GM23338 (cell line): Measurements from ENCODE around the gene OR51V1. TPM values are rescaled to one million over a fixed set of nuclear protein-coding genes. Genes with fewer than 3 reads are reported as not detected.

ENCODE experiments used
- ATAC-seq: fragments of 200-7000 bp; cut with Tn5 transposase; 3 replicates; pipeline ENCODE4 v1.9.1; 2020
- DNase-seq: peaks from one replicate; pipeline ENCODE4 v3.0.0-alpha.2; 2015; ENCODE audit warnings: low spot score
- H2AFZ ChIP-seq: fragments of 200-600 bp; sonication (generic); 2 replicates; pipeline ENCODE4 v1.8.0; 2016; ENCODE audit warnings: antibody characterized with exemption, mild to moderate bottlenecking, moderate library complexity
- H3F3A ChIP-seq: fragments of 200-600 bp; sonication (generic); replicated peaks from 2 replicates; pipeline ENCODE4 v1.8.0; 2017; ENCODE audit warnings: antibody characterized with exemption, mixed run types, low read depth
- H3K27ac ChIP-seq: fragments of 200-600 bp; sonication (generic); 2 replicates; pipeline ENCODE4 v1.6.1; 2016; ENCODE audit warnings: low read depth
- H3K27me3 ChIP-seq: fragments of 200-600 bp; sonication (generic); 2 replicates; pipeline ENCODE4 v1.8.0; 2016; ENCODE audit warnings: mild to moderate bottlenecking, mixed run types, moderate library complexity; ENCODE audit not compliant: insufficient read depth
- H3K36me3 ChIP-seq: fragments of 200-600 bp; sonication (generic); 2 replicates; pipeline ENCODE4 v1.8.0; 2016; ENCODE audit warnings: mild to moderate bottlenecking; ENCODE audit not compliant: insufficient read depth
- H3K4me1 ChIP-seq: fragments of 200-600 bp; sonication (generic); 2 replicates; pipeline ENCODE4 v1.8.0; 2016; ENCODE audit warnings: mild to moderate bottlenecking, moderate library complexity; ENCODE audit not compliant: insufficient read depth
- H3K4me2 ChIP-seq: fragments of 200-600 bp; sonication (generic); 2 replicates; pipeline ENCODE4 v1.7.1; 2017; ENCODE audit warnings: mixed run types
- H3K4me3 ChIP-seq: fragments of 200-600 bp; sonication (generic); 2 replicates; pipeline ENCODE4 v1.6.1; 2016; ENCODE audit warnings: mixed run types
- H3K79me2 ChIP-seq: fragments of 200-600 bp; sonication (generic); replicated peaks from 2 replicates; pipeline ENCODE4 v1.8.0; 2017; ENCODE audit warnings: mild to moderate bottlenecking; ENCODE audit not compliant: insufficient read depth
- H3K9me2 ChIP-seq: fragments of 200-600 bp; sonication (generic); 2 replicates; pipeline ENCODE4 v1.8.0; 2017; ENCODE audit not compliant: insufficient read depth
- H4K20me1 ChIP-seq: fragments of 200-600 bp; sonication (generic); replicated peaks from 2 replicates; pipeline ENCODE4 v1.8.0; 2017; ENCODE audit warnings: mild to moderate bottlenecking; ENCODE audit not compliant: insufficient read depth
- H3K27ac Mint-ChIP-seq: 2 replicates; pipeline ENCODE4 v1.8.0; 2020; ENCODE audit warnings: inconsistent platforms, mild to moderate bottlenecking, moderate library complexity, mixed read lengths
- H3K27me3 Mint-ChIP-seq: 3 replicates; pipeline ENCODE4 v1.8.0; 2022; ENCODE audit warnings: low read depth, mild to moderate bottlenecking, moderate library complexity, mixed read lengths, inconsistent platforms; ENCODE audit not compliant: insufficient read depth, poor library complexity
- H3K36me3 Mint-ChIP-seq: 3 replicates; pipeline ENCODE4 v1.8.0; 2021; ENCODE audit warnings: low read depth, mild to moderate bottlenecking, inconsistent platforms, moderate library complexity, mixed read lengths
- H3K4me1 Mint-ChIP-seq: 3 replicates; pipeline ENCODE4 v1.8.0; 2020; ENCODE audit warnings: mild to moderate bottlenecking, inconsistent platforms, mixed read lengths
- H3K4me3 Mint-ChIP-seq: 3 replicates; pipeline ENCODE4 v1.8.0; 2021; ENCODE audit warnings: moderate library complexity, mild to moderate bottlenecking, inconsistent platforms, mixed read lengths
- H3K9me3 Mint-ChIP-seq: 3 replicates; pipeline ENCODE4 v1.8.0; 2020; ENCODE audit warnings: moderate library complexity, mild to moderate bottlenecking, inconsistent platforms, mixed read lengths
- CREB1 ChIP-seq: fragments of 250-450 bp; sonication (Bioruptor Pico); IDR thresholded peaks from 2 replicates; pipeline ENCODE4 v1.5.0; 2020; ENCODE audit warnings: low read depth, mild to moderate bottlenecking, moderate library complexity
- CTCF ChIP-seq, 2 experiments: fragments of 200-600 bp in 1 of 2; sonication (generic) in 1 of 2; conservative IDR thresholded peaks; 2 replicates each; pipeline versions ENCODE4 v1.5.1 to v1.6.1; 2016 to 2017; ENCODE audit warnings: antibody characterized with exemption in 2 of 2, low read depth in 2 of 2, mild to moderate bottlenecking in 2 of 2, moderate library complexity in 1 of 2
- EZH2phosphoT487 ChIP-seq: fragments of 200-600 bp; sonication (generic); IDR thresholded peaks from one replicate; pipeline ENCODE4 v1.8.1; 2018; ENCODE audit warnings: antibody characterized with exemption; ENCODE audit not compliant: unreplicated experiment
- JUNB ChIP-seq: IDR thresholded peaks from one replicate; pipeline ENCODE4 v1.6.1; 2016; ENCODE audit warnings: antibody characterized with exemption; ENCODE audit not compliant: unreplicated experiment
- POLR2AphosphoS5 ChIP-seq: IDR thresholded peaks from 2 replicates; pipeline ENCODE4 v1.6.1; 2016; ENCODE audit warnings: antibody characterized with exemption, low read depth
- STAT1 ChIP-seq: IDR thresholded peaks from one replicate; pipeline ENCODE4 v1.6.1; 2016; ENCODE audit warnings: antibody characterized with exemption; ENCODE audit not compliant: unreplicated experiment
- ZNF114 ChIP-seq: fragments of 250-450 bp; sonication (Bioruptor Pico); IDR thresholded peaks from 2 replicates; pipeline ENCODE4 v1.5.0; 2020; ENCODE audit warnings: mild to moderate bottlenecking, moderate library complexity
- ZNF331 ChIP-seq: fragments of 250-450 bp; sonication (Bioruptor Pico); IDR thresholded peaks from 2 replicates; pipeline ENCODE4 v1.5.0; 2020; ENCODE audit warnings: low read depth, mild to moderate bottlenecking, moderate library complexity
- polyA plus RNA-seq: library from polyadenylated mRNA; unstranded; fragments of >200 nt; fragmentation: Nextera tagmentation; extraction: Ambion mirVana; gene quantifications from 2 replicates; pipeline ENCODE4 v1.2.1, GENCODE V29; 2016
- total RNA-seq: library from RNA; depleted of rRNA; stranded (reverse); fragments of >200 nt; shearing (Covaris generic); gene quantifications from 2 replicates; pipeline ENCODE4 v1.2.3, GENCODE V29; 2014
- TF ChIP-seq, protein P1 (sequence below): IDR thresholded peaks from 2 replicates; pipeline ENCODE4 v1.6.1; 2016; ENCODE audit warnings: antibody characterized with exemption
- TF ChIP-seq, protein P2 (sequence below): fragments of 250-450 bp; sonication (Bioruptor Pico); IDR thresholded peaks from 2 replicates; pipeline ENCODE4 v1.5.0; 2020; ENCODE audit warnings: mild to moderate bottlenecking, moderate library complexity
- TF ChIP-seq, protein P3 (sequence below): IDR thresholded peaks from one replicate; pipeline ENCODE4 v1.6.1; 2018; ENCODE audit warnings: antibody characterized with exemption; ENCODE audit not compliant: unreplicated experiment

The OR51V1 gene
- total and polyA plus RNA-seq, 2 experiments from 2014 or later: not detected

GRCh38 chr11:5223686-5224085 is 23.2 kb upstream of the OR51V1 start:
- Mint-ChIP-seq H3K9me3 (peaks cover 38% of the 10 kb centered on the region), H3K4me1 (no peaks in the 10 kb centered on the region), H3K27ac (no peak overlapping the region), H3K4me3 (no peak overlapping the region), H3K27me3 (no peaks in the 10 kb centered on the region), H3K36me3 (peaks cover 13% of the 10 kb centered on the region; the same call in 2 of the 3 replicates)
- no peak for ATAC-seq
- H3K27ac ChIP-seq: no peak overlapping the region
- H4K20me1 ChIP-seq: no peaks in the 10 kb centered on the region
- TF ChIP-seq, protein P1, sequence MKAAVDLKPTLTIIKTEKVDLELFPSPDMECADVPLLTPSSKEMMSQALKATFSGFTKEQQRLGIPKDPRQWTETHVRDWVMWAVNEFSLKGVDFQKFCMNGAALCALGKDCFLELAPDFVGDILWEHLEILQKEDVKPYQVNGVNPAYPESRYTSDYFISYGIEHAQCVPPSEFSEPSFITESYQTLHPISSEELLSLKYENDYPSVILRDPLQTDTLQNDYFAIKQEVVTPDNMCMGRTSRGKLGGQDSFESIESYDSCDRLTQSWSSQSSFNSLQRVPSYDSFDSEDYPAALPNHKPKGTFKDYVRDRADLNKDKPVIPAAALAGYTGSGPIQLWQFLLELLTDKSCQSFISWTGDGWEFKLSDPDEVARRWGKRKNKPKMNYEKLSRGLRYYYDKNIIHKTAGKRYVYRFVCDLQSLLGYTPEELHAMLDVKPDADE: no peak
- TF ChIP-seq CTCF (conservative IDR thresholded peaks at IDR 0.05; ENCODE audit: low read depth in 2 of 2) (no peak), STAT1 (no peak), EZH2phosphoT487 (no peak), ZNF331 (CRISPR knock-in tag) (no peak), CREB1 (CRISPR knock-in tag) (no peak), JUNB (no peak), ZNF114 (no peak), POLR2AphosphoS5 (no peak)
- TF ChIP-seq, protein P2, sequence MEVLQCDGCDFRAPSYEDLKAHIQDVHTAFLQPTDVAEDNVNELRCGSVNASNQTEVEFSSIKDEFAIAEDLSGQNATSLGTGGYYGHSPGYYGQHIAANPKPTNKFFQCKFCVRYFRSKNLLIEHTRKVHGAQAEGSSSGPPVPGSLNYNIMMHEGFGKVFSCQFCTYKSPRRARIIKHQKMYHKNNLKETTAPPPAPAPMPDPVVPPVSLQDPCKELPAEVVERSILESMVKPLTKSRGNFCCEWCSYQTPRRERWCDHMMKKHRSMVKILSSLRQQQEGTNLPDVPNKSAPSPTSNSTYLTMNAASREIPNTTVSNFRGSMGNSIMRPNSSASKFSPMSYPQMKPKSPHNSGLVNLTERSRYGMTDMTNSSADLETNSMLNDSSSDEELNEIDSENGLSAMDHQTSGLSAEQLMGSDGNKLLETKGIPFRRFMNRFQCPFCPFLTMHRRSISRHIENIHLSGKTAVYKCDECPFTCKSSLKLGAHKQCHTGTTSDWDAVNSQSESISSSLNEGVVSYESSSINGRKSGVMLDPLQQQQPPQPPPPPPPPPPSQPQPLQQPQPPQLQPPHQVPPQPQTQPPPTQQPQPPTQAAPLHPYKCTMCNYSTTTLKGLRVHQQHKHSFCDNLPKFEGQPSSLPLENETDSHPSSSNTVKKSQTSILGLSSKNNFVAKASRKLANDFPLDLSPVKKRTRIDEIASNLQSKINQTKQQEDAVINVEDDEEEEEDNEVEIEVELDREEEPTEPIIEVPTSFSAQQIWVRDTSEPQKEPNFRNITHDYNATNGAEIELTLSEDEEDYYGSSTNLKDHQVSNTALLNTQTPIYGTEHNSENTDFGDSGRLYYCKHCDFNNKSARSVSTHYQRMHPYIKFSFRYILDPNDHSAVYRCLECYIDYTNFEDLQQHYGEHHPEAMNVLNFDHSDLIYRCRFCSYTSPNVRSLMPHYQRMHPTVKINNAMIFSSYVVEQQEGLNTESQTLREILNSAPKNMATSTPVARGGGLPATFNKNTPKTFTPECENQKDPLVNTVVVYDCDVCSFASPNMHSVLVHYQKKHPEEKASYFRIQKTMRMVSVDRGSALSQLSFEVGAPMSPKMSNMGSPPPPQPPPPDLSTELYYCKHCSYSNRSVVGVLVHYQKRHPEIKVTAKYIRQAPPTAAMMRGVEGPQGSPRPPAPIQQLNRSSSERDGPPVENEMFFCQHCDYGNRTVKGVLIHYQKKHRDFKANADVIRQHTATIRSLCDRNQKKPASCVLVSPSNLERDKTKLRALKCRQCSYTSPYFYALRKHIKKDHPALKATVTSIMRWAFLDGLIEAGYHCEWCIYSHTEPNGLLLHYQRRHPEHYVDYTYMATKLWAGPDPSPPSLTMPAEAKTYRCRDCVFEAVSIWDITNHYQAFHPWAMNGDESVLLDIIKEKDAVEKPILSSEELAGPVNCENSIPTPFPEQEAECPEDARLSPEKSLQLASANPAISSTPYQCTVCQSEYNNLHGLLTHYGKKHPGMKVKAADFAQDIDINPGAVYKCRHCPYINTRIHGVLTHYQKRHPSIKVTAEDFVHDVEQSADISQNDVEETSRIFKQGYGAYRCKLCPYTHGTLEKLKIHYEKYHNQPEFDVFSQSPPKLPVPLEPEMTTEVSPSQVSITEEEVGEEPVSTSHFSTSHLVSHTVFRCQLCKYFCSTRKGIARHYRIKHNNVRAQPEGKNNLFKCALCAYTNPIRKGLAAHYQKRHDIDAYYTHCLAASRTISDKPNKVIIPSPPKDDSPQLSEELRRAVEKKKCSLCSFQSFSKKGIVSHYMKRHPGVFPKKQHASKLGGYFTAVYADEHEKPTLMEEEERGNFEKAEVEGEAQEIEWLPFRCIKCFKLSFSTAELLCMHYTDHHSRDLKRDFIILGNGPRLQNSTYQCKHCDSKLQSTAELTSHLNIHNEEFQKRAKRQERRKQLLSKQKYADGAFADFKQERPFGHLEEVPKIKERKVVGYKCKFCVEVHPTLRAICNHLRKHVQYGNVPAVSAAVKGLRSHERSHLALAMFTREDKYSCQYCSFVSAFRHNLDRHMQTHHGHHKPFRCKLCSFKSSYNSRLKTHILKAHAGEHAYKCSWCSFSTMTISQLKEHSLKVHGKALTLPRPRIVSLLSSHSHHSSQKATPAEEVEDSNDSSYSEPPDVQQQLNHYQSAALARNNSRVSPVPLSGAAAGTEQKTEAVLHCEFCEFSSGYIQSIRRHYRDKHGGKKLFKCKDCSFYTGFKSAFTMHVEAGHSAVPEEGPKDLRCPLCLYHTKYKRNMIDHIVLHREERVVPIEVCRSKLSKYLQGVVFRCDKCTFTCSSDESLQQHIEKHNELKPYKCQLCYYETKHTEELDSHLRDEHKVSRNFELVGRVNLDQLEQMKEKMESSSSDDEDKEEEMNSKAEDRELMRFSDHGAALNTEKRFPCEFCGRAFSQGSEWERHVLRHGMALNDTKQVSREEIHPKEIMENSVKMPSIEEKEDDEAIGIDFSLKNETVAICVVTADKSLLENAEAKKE (CRISPR knock-in tag): no peak
- TF ChIP-seq, protein P3, sequence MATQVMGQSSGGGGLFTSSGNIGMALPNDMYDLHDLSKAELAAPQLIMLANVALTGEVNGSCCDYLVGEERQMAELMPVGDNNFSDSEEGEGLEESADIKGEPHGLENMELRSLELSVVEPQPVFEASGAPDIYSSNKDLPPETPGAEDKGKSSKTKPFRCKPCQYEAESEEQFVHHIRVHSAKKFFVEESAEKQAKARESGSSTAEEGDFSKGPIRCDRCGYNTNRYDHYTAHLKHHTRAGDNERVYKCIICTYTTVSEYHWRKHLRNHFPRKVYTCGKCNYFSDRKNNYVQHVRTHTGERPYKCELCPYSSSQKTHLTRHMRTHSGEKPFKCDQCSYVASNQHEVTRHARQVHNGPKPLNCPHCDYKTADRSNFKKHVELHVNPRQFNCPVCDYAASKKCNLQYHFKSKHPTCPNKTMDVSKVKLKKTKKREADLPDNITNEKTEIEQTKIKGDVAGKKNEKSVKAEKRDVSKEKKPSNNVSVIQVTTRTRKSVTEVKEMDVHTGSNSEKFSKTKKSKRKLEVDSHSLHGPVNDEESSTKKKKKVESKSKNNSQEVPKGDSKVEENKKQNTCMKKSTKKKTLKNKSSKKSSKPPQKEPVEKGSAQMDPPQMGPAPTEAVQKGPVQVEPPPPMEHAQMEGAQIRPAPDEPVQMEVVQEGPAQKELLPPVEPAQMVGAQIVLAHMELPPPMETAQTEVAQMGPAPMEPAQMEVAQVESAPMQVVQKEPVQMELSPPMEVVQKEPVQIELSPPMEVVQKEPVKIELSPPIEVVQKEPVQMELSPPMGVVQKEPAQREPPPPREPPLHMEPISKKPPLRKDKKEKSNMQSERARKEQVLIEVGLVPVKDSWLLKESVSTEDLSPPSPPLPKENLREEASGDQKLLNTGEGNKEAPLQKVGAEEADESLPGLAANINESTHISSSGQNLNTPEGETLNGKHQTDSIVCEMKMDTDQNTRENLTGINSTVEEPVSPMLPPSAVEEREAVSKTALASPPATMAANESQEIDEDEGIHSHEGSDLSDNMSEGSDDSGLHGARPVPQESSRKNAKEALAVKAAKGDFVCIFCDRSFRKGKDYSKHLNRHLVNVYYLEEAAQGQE: no peak
- H3K79me2 ChIP-seq: no peaks in the 10 kb centered on the region
- no peak overlapping the region for H3K4me2 ChIP-seq
- no peak overlapping the region for H3K4me3 ChIP-seq
- H3K4me1 ChIP-seq: no peaks in the 10 kb centered on the region
- DNase-seq: no peak
- H3K36me3 ChIP-seq: no peaks in the 10 kb centered on the region
- no peak overlapping the region for H2AFZ ChIP-seq
- no peaks in the 10 kb centered on the region for H3K27me3 ChIP-seq
- no peaks in the 10 kb centered on the region for H3K9me2 ChIP-seq
- no peaks in the 10 kb centered on the region for H3F3A ChIP-seq
